Stimulated activated naive CD4-positive, alpha-beta T cell treated with Interleukin-2 at 50 U/mL for 16 hours (primary cell): ENCODE results near the gene COL5A1.

Experiments used
- DNase-seq: peaks from one replicate; lab custom pipeline; 2025; lab: John Stamatoyannopoulos, UW

The COL5A1 gene

GRCh38 chr9:134792627-134793026 is 151.0 kb downstream of the COL5A1 start:
- no peak for DNase-seq

- no peak for DNase-seq
Measured at GRCh38 chr9:134793288-134794188, 151.9 kb downstream of the COL5A1 start.

GRCh38 chr9:134794663-134795370 is 153.2 kb downstream of the COL5A1 start:
- no peak for DNase-seq

GRCh38 chr9:134795446-134795845 is 153.8 kb downstream of the COL5A1 start:
- no peak for DNase-seq

GRCh38 chr9:134796882-134797281 is 155.3 kb downstream of the COL5A1 start:
- DNase-seq = no peak

GRCh38 chr9:134800791-134801339 is 159.3 kb downstream of the COL5A1 start:
- DNase-seq = no peak

- no peak for DNase-seq
Measured at GRCh38 chr9:134802216-134802795, 160.7 kb downstream of the COL5A1 start.

GRCh38 chr9:134804871-134805270 is 163.3 kb downstream of the COL5A1 start:
- DNase-seq = no peak

- DNase-seq = no peak
Measured at GRCh38 chr9:134807716-134808446, 166.3 kb downstream of the COL5A1 start.

GRCh38 chr9:134808447-134808792 is 166.8 kb downstream of the COL5A1 start:
- DNase-seq = no peak

GRCh38 chr9:134809292-134809691 is 167.7 kb downstream of the COL5A1 start:
- DNase-seq = no peak

GRCh38 chr9:134809826-134810225 is 168.2 kb downstream of the COL5A1 start:
- no peak for DNase-seq

GRCh38 chr9:134811079-134811672 is 169.6 kb downstream of the COL5A1 start:
- DNase-seq = no peak

GRCh38 chr9:134811673-134812342 is 170.2 kb downstream of the COL5A1 start:
- no peak for DNase-seq

GRCh38 chr9:134812343-134812673 is 170.7 kb downstream of the COL5A1 start:
- no peak for DNase-seq

GRCh38 chr9:134813841-134814240 is 172.2 kb downstream of the COL5A1 start:
- DNase-seq = no peak

GRCh38 chr9:134814598-134815215 is 173.1 kb downstream of the COL5A1 start:
- no peak for DNase-seq

- no peak for DNase-seq
Measured at GRCh38 chr9:134815435-134816214, 174.0 kb downstream of the COL5A1 start.

- no peak for DNase-seq
Measured at GRCh38 chr9:134816264-134816663, 174.7 kb downstream of the COL5A1 start.
